PFSK-1 (cell line): ENCODE results near the gene CCDC171.

ENCODE experiments used
- FOXP2 ChIP-seq: optimal IDR thresholded peaks from 2 replicates; pipeline ENCODE3; 2011; ENCODE audit warnings: borderline replicate concordance, control low read depth, inconsistent platforms; ENCODE audit not compliant: insufficient read depth; ENCODE audit errors: extremely low read length, extremely low read depth
- POLR2AphosphoS5 ChIP-seq: IDR thresholded peaks from 2 replicates; pipeline ENCODE4 v1.6.1; 2012; ENCODE audit warnings: low read depth, mild to moderate bottlenecking, control low read depth, low read length, moderate library complexity
- REST ChIP-seq, 2 experiments: IDR thresholded peaks; 2 replicates each; pipeline versions ENCODE4 v1.6.1 to v1.8.0; 2011 to 2012; ENCODE audit warnings: low read depth in 2 of 2, low read length in 2 of 2, control low read depth in 1 of 2, inconsistent platforms in 1 of 2, mild to moderate bottlenecking in 1 of 2, moderate library complexity in 1 of 2; ENCODE audit not compliant: insufficient read depth in 1 of 2
- SIN3A ChIP-seq: IDR thresholded peaks from 2 replicates; pipeline ENCODE4 v1.6.1; 2012; ENCODE audit warnings: mild to moderate bottlenecking, low read length, moderate library complexity, borderline replicate concordance; ENCODE audit not compliant: insufficient read depth
- TAF1 ChIP-seq: IDR thresholded peaks from 2 replicates; pipeline ENCODE4 v1.6.1; 2012; ENCODE audit warnings: low read length, control low read depth, borderline replicate concordance; ENCODE audit not compliant: insufficient read depth

Gene CCDC171

DNA sequence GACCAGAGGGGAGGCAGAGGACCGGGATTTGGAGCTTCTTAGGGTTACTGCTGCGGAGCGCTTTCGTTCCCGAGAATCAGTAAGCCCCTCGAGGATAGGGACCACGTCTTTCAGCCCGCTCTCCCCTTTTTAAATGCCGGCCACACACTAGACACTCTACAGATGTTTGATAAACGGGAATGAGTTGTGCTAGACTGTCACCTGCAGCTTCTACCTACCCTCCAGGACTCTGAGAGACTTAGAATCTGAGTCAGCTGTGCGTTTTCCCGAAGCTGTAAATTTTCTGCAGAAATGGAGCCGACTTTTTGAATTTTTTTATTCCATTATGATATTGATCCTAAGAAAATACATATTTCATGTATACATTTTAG, 670 bp downstream of the CCDC171 start:
- no peak for TF ChIP-seq POLR2AphosphoS5

- no peak for TF ChIP-seq REST (IDR thresholded peaks at IDR 0.05; ENCODE audit: insufficient read depth in 1 of 2, low read depth in 2 of 2, low read length in 2 of 2)
Observed at GRCh38 chr9:15570769-15571168, 17.9 kb downstream of the CCDC171 start.

GRCh38 chr9:15572200-15572770, 19.4 kb downstream of the CCDC171 start:
- TF ChIP-seq POLR2AphosphoS5 (no peak), SIN3A (no peak), TAF1 (no peak), FOXP2 (no peak), REST (IDR thresholded peaks at IDR 0.05; ENCODE audit: insufficient read depth in 1 of 2, low read depth in 2 of 2, low read length in 2 of 2) (no peak)

- TF ChIP-seq SIN3A: no peak
Observed at GRCh38 chr9:15576350-15577050, 23.7 kb downstream of the CCDC171 start.

GRCh38 chr9:15578714-15579113, 25.9 kb downstream of the CCDC171 start:
- TF ChIP-seq TAF1 (no peak), REST (IDR thresholded peaks at IDR 0.05; ENCODE audit: insufficient read depth in 1 of 2, low read depth in 2 of 2, low read length in 2 of 2) (no peak), POLR2AphosphoS5 (no peak), FOXP2 (no peak), SIN3A (no peak)

DNA sequence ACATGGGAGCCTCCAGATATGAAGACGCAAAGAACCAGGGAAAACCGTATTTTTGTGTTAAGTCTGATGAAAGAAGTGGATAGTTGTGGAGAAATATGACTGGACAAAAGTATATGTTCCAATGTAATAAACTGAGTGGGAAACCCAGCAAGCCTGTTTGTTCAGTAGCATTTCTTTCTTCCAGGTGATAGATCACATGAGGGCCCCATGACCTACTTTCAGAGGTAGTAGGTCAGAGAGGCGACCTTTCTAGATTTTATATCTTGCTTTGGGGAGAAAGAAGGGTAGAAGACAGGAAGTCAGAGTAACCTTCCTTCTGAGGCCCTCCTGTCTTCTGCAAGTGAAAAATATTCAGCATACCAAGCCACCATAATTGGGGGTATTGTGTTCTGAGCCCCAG, 31.5 kb downstream of the CCDC171 start:
- TF ChIP-seq SIN3A (no peak), FOXP2 (no peak), TAF1 (no peak), REST (IDR thresholded peaks at IDR 0.05; ENCODE audit: insufficient read depth in 1 of 2, low read depth in 2 of 2, low read length in 2 of 2) (no peak), POLR2AphosphoS5 (no peak)
